ENCODE data around the gene FAM124A.

DNA sequence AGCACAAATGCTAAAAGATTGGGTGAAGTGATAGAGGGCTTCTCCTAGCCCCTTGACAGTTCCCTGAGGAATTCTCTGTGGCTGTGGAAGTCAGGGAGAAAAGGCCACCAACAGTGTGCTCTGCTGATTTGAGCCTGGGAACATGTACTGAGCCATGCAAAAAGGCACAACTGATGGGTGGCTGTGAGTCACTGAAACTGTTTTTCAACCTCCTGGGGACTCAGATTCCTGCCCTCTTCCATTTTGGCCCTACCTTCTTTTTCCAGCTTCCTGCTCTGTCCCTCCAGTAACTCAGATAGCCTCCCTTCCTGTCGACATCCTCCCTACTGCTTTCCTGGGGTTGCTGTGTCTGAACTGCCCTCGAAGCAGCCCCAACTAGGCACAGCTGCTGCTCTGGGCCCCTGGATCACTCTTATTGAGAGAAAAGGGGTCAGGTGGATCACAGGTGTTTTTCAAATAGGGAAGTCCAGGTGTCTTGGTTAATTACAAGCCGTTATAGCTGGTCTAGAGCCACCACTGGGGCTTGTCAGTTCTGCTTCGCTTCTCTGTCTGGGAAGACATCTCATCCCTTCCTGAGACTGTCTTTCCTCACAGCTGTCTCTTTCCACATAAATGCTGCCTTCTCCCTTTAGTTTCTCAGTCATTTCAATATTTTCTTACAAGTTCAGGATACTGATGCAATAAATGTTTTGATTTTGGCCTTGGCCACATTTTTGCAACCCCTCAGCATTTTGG, 13.7 kb downstream of the FAM124A start:
- TF ChIP-seq EZH2 (IDR thresholded peaks at IDR 0.05; ENCODE audit: low read length, missing control alignments) = no peak
- TF ChIP-seq, protein P1, sequence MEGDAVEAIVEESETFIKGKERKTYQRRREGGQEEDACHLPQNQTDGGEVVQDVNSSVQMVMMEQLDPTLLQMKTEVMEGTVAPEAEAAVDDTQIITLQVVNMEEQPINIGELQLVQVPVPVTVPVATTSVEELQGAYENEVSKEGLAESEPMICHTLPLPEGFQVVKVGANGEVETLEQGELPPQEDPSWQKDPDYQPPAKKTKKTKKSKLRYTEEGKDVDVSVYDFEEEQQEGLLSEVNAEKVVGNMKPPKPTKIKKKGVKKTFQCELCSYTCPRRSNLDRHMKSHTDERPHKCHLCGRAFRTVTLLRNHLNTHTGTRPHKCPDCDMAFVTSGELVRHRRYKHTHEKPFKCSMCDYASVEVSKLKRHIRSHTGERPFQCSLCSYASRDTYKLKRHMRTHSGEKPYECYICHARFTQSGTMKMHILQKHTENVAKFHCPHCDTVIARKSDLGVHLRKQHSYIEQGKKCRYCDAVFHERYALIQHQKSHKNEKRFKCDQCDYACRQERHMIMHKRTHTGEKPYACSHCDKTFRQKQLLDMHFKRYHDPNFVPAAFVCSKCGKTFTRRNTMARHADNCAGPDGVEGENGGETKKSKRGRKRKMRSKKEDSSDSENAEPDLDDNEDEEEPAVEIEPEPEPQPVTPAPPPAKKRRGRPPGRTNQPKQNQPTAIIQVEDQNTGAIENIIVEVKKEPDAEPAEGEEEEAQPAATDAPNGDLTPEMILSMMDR (conservative IDR thresholded peaks at IDR 0.05 in 1 of 2, IDR thresholded peaks at IDR 0.05 in 1 of 2; ENCODE audit: low read depth in 1 of 2, low read length in 2 of 2) = no peak

All from fibroblast of lung (primary cell).